Breast epithelium (tissue), 3 donors: Measurements from ENCODE around the gene ZDHHC17.

Source experiments
- POLR2A ChIP-seq: fragments of 450-650 bp; IDR thresholded peaks from one replicate; pipeline ENCODE4 v1.6.1; 2016; ENCODE audit warnings: antibody characterized with exemption, mild to moderate bottlenecking, moderate library complexity
- TF ChIP-seq, protein P1 (sequence below), 3 donors: fragments of 450-650 bp; IDR thresholded peaks; one replicate each; pipeline ENCODE4 v1.5.1; 2016 to 2017; ENCODE audit warnings: antibody characterized with exemption in 3 of 3, mild to moderate bottlenecking in 3 of 3, moderate library complexity in 3 of 3

DNA sequence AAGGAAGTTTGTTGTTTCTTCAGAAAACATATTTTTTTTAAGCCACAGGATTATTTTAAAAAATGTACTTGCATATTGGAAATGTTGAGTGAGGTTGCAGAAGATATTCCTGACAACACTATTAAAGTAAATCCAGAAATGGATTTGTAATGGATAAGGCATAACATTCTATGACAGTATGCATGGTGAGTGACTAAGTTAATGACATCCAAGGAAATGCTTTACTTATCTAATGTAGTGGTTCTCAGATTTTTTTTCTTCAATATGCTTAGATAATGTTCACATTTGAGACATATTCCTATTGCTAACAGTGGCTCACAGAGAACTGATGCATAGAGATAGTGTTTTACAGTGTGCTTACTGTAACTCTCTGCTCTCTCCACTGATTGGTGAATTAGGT, 49.4 kb downstream of the ZDHHC17 start:
- TF ChIP-seq, protein P1, sequence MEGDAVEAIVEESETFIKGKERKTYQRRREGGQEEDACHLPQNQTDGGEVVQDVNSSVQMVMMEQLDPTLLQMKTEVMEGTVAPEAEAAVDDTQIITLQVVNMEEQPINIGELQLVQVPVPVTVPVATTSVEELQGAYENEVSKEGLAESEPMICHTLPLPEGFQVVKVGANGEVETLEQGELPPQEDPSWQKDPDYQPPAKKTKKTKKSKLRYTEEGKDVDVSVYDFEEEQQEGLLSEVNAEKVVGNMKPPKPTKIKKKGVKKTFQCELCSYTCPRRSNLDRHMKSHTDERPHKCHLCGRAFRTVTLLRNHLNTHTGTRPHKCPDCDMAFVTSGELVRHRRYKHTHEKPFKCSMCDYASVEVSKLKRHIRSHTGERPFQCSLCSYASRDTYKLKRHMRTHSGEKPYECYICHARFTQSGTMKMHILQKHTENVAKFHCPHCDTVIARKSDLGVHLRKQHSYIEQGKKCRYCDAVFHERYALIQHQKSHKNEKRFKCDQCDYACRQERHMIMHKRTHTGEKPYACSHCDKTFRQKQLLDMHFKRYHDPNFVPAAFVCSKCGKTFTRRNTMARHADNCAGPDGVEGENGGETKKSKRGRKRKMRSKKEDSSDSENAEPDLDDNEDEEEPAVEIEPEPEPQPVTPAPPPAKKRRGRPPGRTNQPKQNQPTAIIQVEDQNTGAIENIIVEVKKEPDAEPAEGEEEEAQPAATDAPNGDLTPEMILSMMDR (IDR thresholded peaks at IDR 0.05): no peak
- TF ChIP-seq POLR2A: no peak
